ENCODE results near the gene DACT3. TPM values are rescaled to one million over a fixed set of nuclear protein-coding genes. Genes with fewer than 3 reads are reported as not detected.

The DACT3 gene
- total RNA-seq, 1 experiment from 2014 or later, result 1.0 TPM

- BruUV-seq (replicated peaks), result no TSS peak
- Histone ChIP-seq H3K9me3 (ENCODE audit: control insufficient read depth, insufficient read depth, low read depth, low read length) (no peaks in the 10 kb centered on the region), H3K36me3 (ENCODE audit: control insufficient read depth, insufficient read depth, low read length) (no peaks in the 10 kb centered on the region), H3K27ac (ENCODE audit: low read length) (no peak overlapping the region), H3K27me3 (ENCODE audit: control insufficient read depth, insufficient read depth, low read length) (no peaks in the 10 kb centered on the region), H3K4me1 (ENCODE audit: control insufficient read depth, insufficient read depth, low read length) (no peaks in the 10 kb centered on the region), H3K4me3 (ENCODE audit: low read depth in 2 of 2, low read length in 2 of 2) (no peak overlapping the region)
- TF ChIP-seq POLR2AphosphoS5 (IDR thresholded peaks at IDR 0.05; ENCODE audit: low read depth, low read length) (no peak), TCF7L2 (IDR thresholded peaks at IDR 0.05; ENCODE audit: low read depth, low read length) (no peak), REST (IDR thresholded peaks at IDR 0.05; ENCODE audit: insufficient read depth in 1 of 2, low read depth in 2 of 2, low read length in 1 of 2) (no peak), SIN3A (IDR thresholded peaks at IDR 0.05; ENCODE audit: borderline replicate concordance, insufficient read depth, low read depth, low read length) (no peak), CTCF (IDR thresholded peaks at IDR 0.05) (no peak)
- intact Hi-C loops (cut with micrococcal nuclease; ENCODE audit: unreplicated experiment), result no loop called here
- no peak for ATAC-seq
- ChIA-PET CTCF (no interaction called here), POLR2A (no interaction called here)
- no peak for DNase-seq (ENCODE audit: low read depth, low spot score)
- in situ Hi-C loops (cut with HindIII; ENCODE audit: low pct_unique_long_range_greater_than_20kb, low sequenced_read_pairs), result no loop called here
These were observed 27.9 kb downstream of the DACT3 start for GRCh38 chr19:46633130-46633529.

GRCh38 chr19:46631481-46631880 is 29.5 kb downstream of the DACT3 start:
- Histone ChIP-seq H3K36me3 (ENCODE audit: control insufficient read depth, insufficient read depth, low read length) (no peaks in the 10 kb centered on the region), H3K27me3 (ENCODE audit: control insufficient read depth, insufficient read depth, low read length) (no peaks in the 10 kb centered on the region), H3K27ac (ENCODE audit: low read length) (no peak overlapping the region), H3K4me1 (ENCODE audit: control insufficient read depth, insufficient read depth, low read length) (no peaks in the 10 kb centered on the region), H3K9me3 (ENCODE audit: control insufficient read depth, insufficient read depth, low read depth, low read length) (no peaks in the 10 kb centered on the region), H3K4me3 (ENCODE audit: low read depth in 2 of 2, low read length in 2 of 2) (no peak overlapping the region)
- ChIA-PET CTCF (interaction anchor here (1.0 kb wide), 1 partner anchor 14 kb away, joined by 4 read pairs; no protein-coding TSS in a partner anchor), POLR2A (no interaction called here)
- no TSS peak for BruUV-seq (replicated peaks)
- TF ChIP-seq TCF7L2 (IDR thresholded peaks at IDR 0.05; ENCODE audit: low read depth, low read length) (no peak), REST (IDR thresholded peaks at IDR 0.05; ENCODE audit: insufficient read depth in 1 of 2, low read depth in 2 of 2, low read length in 1 of 2) (no peak), CTCF (IDR thresholded peaks at IDR 0.05) (no peak), POLR2AphosphoS5 (IDR thresholded peaks at IDR 0.05; ENCODE audit: low read depth, low read length) (no peak), SIN3A (IDR thresholded peaks at IDR 0.05; ENCODE audit: borderline replicate concordance, insufficient read depth, low read depth, low read length) (no peak)
- ATAC-seq, result no peak
- intact Hi-C loops (cut with micrococcal nuclease; ENCODE audit: unreplicated experiment) (no loop called here), in situ Hi-C loops (cut with HindIII; ENCODE audit: low pct_unique_long_range_greater_than_20kb, low sequenced_read_pairs) (no loop called here)
- DNase-seq (ENCODE audit: low read depth, low spot score), result no peak
